GM12864 (cell line): Measurements from ENCODE around the gene KPNA2.
"Not testable (repeated sequence)": the region's sequence is repeated elsewhere in the genome, so short reads cannot be mapped to it uniquely, and the experiment has no call there.

Experiments used
- DNase-seq: peaks from one replicate; pipeline ENCODE4 v3.0.0-alpha.2; 2011; ENCODE audit warnings: low read depth
- H3K4me3 ChIP-seq: 2 replicates; pipeline ENCODE4 v1.5.1; 2011; ENCODE audit warnings: mild to moderate bottlenecking, low read depth, low read length, control low read depth
- TF ChIP-seq, protein P1 (sequence below): IDR thresholded peaks from 2 replicates; pipeline ENCODE4 v1.5.1; 2011; ENCODE audit warnings: low read depth, mild to moderate bottlenecking, moderate library complexity, low read length, control low read depth, inconsistent platforms; ENCODE audit errors: missing control alignments

Gene KPNA2

DNA sequence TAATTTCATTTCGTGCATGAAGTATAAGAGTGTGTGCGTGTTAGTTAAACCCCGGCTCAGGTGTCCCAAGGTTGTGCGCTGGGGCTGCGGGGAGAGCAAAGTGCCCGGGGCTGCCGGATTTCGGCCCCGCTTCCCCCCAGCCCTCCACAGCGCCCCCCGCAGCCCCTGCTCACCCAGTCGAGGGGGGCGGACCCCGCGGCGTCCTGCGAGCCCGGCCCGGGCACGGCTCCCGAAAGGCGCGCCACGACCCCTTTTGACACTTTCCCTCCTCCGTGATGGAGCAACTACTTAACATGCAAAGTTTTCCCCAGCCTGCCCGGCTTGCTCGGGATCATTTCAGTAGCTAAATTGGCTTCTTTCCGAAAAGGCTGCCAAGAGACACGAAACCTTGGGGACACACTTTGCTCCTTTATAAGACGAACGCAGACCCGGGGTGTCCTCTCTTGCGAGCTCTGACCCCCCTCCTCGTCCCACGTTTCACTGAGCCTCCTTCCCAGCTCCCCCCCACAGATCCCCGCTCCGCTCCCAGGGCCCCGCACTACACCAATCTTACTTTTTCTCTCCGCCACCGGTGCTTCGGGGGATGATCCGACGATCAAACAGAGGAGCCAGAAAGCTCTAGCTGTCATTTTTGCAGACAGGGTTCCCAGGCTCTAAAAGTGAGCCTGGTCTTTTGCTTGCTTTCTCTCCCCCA is 39.8 kb upstream of the KPNA2 start:
- TF ChIP-seq, protein P1, sequence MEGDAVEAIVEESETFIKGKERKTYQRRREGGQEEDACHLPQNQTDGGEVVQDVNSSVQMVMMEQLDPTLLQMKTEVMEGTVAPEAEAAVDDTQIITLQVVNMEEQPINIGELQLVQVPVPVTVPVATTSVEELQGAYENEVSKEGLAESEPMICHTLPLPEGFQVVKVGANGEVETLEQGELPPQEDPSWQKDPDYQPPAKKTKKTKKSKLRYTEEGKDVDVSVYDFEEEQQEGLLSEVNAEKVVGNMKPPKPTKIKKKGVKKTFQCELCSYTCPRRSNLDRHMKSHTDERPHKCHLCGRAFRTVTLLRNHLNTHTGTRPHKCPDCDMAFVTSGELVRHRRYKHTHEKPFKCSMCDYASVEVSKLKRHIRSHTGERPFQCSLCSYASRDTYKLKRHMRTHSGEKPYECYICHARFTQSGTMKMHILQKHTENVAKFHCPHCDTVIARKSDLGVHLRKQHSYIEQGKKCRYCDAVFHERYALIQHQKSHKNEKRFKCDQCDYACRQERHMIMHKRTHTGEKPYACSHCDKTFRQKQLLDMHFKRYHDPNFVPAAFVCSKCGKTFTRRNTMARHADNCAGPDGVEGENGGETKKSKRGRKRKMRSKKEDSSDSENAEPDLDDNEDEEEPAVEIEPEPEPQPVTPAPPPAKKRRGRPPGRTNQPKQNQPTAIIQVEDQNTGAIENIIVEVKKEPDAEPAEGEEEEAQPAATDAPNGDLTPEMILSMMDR: no peak
- peak overlapping the region; percentile 43 for H3K4me3 ChIP-seq
- no peak for DNase-seq

DNA sequence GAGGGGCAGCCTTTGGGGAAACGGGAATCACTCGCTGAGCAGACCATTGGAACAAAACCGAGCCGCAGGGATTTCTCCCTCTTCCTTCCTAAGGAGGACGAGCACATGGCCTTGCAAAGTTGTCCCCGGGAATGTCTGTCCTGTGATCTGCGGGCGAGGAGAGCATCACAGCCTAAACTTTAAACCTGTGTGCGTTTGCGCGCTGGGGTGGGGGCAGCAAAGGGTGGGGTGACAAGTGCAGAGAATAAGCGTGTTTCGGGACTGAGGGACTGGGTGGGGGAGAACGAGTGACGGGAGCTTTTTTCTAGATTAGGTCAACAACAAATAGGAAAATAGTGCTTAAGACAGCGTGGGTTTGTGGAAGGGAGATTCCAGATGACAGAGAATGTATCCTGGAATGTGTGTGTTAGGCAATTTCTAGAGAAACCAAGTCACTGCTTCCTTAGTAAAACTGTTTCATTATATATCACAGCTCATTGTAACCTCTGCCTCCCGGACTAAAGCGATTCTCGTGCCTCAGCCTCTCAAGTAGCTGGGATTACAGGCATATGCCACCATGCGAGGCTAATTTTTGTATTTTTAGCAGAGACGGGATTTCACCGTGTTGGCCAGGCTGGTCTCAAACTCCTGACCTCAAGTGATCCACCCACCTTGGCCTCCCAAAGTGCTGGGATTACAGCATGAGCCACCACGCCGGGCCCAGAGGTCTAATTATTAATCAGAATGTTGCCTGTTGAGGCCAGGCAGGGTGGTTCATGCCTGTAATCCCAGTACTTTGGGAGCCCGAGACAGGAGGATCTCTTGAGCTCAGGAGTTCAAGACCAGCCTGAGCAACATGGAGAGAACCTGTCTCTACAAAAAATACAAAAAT is 39.0 kb upstream of the KPNA2 start, which contains the start of gene C17orf58:
Gene C17orf58, minus strand, starts transcription at position 169 of the 871 bp plus-strand sequence. CDS start 271 bp downstream, outside the sequence.
- H3K4me3 ChIP-seq: peak within 1 kb of the TSS; percentile 43
- DNase-seq: not testable (repeated sequence)

DNA sequence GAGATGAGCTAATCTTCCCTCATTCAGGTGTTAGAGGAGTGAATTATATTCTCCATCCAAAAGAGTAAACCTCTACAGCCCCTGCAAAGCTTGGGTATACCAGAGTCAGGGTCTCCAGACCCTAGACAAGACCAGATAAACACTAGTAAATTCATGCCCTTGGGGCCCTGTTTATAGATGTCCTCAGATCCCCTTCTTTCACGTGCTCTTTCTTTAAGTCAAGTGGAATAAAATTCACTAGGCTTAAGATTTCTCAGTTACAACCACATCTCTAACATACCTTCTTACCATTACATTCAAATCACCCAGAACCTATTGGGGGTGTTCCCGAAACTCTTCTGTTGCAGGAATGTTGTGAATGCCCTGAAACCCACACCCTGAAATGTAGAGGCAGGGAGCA is 37.1 kb upstream of the KPNA2 start:
- no peak overlapping the region for H3K4me3 ChIP-seq
- DNase-seq: no peak
- TF ChIP-seq, protein P1: no peak

DNA sequence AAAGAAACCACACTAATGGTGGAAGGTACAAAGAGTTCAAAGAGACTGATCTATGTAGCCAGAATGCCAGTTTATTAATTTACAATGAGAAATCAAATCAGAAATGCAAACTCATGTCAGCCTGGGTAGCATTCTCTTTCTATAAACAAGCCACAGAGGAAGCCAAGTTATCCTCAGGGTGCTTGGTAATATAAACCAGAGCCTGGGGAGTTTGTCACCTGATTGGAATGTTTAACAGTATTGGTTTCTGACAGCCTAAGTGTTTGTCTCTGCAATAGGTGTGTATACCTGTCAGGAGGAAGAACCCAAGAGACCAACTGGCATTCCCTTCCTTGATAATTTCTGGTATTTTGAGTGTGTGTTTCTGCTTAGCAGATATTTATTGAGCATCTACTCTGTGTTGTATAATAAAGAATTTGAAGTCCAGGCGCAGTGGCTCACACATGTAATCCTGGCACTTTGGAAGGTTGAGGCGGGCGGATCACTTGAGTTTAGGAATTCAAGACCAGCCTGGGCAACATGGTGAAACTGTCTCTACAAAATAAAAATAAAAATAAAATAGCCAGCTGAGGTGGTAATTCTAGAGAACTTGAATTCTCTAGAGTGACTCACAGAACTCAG is 36.1 kb upstream of the KPNA2 start:
- TF ChIP-seq, protein P1: no peak
- no peak for DNase-seq
- no peak overlapping the region for H3K4me3 ChIP-seq

DNA sequence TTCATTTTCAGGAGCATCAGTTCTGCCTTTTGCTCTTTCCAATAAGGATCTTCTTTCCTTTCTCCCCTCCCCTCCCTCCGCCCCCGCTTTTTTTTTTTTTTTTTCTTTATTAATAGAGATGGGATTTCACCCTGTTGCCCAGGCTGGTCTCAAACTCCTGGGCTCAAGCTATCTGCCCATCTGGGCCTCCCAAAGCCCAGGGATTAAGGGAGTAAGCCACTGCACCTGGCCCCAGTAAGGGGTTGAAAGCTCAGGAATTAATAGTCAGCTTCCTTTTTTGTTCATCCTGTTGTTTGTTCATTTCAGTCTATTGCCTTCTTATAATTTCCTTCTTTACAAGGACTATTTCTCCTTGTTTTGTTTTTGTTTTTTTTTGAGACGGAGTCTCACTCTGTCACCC is 31.3 kb upstream of the KPNA2 start:
- TF ChIP-seq, protein P1: no peak
- no peak for DNase-seq

DNA sequence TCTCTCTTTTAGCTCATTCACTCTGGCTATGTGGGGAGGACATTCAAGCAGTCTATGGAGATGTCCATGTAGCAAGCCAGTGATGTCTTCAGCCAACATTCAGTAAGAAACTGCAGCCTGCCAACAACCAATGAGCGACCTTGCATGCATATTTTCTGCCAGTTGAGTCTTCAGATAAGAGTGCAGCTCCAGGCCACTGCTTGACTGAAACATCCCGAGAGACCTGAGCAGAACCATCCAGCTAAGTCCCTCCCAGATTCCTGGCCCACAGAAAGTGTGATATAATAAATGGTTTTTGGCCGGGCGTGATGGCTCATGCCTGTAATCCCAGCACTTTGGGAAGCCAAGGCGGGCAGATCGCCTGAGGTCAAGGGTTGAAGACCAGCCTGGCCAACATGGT is 28.7 kb upstream of the KPNA2 start:
- H3K4me3 ChIP-seq: no peak overlapping the region
- no peak for DNase-seq
- TF ChIP-seq, protein P1: no peak

More for the DNA sequence above, 31.3 kb upstream of the KPNA2 start:
- no peak overlapping the region for H3K4me3 ChIP-seq

DNA sequence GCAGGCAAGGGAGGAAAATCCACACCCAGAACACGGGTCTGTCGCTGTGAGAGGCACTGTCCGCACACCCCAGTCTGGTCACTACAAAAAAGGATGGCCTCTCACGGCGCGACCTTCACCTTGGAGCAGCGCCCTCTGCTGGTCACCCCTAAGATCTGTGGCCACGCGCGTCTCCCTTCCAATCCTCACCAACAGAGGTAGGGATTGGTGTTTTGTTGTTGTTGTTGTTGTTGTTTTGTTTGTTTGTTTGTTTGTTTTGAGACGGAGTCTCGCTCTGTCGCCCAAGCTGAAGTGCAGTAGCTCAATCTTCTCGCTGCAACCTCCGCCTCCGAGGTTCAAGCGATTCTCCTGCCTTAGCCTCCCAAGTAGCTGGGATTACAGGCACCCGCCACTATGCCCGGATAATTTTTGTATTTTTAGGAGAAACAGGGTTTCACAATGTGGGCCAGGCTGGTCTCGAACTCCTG is 24.3 kb upstream of the KPNA2 start:
- no peak for DNase-seq
- TF ChIP-seq, protein P1: peak; percentile 91
- peak overlapping the region; percentile 48 for H3K4me3 ChIP-seq
